NT2/D1 (cell line): Measurements from ENCODE around the gene ABCA7.
"Not testable (repeated sequence)": the region's sequence is repeated elsewhere in the genome, so short reads cannot be mapped to it uniquely, and the experiment has no call there.

Source experiments
- DNase-seq: peaks from one replicate; pipeline ENCODE4 v3.0.0-alpha.2; 2011; ENCODE audit warnings: low read depth, low spot score
- H3K27me3 ChIP-seq: 2 replicates; pipeline ENCODE4 v1.6.0; 2011; ENCODE audit warnings: mild to moderate bottlenecking; ENCODE audit not compliant: insufficient read length, insufficient read depth
- H3K36me3 ChIP-seq: 2 replicates; pipeline ENCODE4 v1.6.1; 2011; ENCODE audit warnings: mild to moderate bottlenecking, low read length, mixed read lengths; ENCODE audit not compliant: insufficient read depth, insufficient read length
- H3K4me1 ChIP-seq: 2 replicates; pipeline ENCODE4 v1.5.1; 2011; ENCODE audit not compliant: insufficient read depth, insufficient read length
- H3K4me3 ChIP-seq: 2 replicates; pipeline ENCODE4 v1.5.1; 2011; ENCODE audit warnings: low read depth; ENCODE audit not compliant: insufficient read length
- H3K9ac ChIP-seq: 2 replicates; pipeline ENCODE4 v1.6.0; 2011; ENCODE audit warnings: low read depth; ENCODE audit not compliant: insufficient read length
- H3K9me3 ChIP-seq: 2 replicates; pipeline ENCODE4 v1.5.1; 2011; ENCODE audit warnings: mild to moderate bottlenecking, low read length; ENCODE audit not compliant: insufficient read depth
- SUZ12 ChIP-seq: IDR thresholded peaks from 2 replicates; pipeline ENCODE4 v1.6.1; 2011; ENCODE audit not compliant: insufficient read length, insufficient read depth; ENCODE audit errors: extremely low read depth
- YY1 ChIP-seq: IDR thresholded peaks from 2 replicates; pipeline ENCODE4 v1.6.1; 2011; ENCODE audit not compliant: insufficient read length, insufficient read depth
- ZNF274 ChIP-seq: IDR thresholded peaks from 2 replicates; pipeline ENCODE4 v1.6.1; 2011; ENCODE audit warnings: mild to moderate bottlenecking, low read depth, low read length

The ABCA7 gene

DNA sequence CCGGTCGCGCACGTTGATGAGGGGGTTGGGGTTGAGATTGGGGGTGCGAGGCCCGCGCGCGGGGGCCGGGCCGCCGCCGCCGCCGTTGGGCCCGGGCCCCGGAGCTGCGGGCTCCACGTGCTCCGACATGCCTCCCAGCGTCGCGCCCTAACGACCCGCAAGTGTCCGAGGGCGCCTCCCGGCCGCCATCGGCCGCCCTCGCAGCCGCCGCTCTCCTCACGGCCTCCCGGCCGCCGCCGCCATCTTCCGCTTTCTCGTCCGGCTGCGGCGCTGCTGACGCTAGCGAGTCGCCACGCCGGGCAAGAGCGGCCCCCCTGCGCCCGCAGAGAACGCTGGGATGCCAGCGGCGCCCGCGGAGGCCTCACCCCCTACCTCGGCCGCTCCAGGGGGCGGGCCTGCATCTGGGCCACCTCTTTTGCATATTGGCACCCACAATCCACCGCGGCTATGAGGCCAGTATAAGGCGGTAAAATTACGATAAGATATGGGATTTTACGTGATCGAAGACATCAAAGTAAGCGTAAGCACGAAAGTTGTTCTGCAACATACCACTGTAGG lies 19.0 kb upstream of the ABCA7 start, which contains the start of gene TMEM259:
TMEM259 (minus strand) TSS at position 256 of the 558 bp plus-strand sequence; CDS start at position 129, 127 bp downstream.
- peaks cover 36% of the 10 kb centered on the region for H3K36me3 ChIP-seq
- peak within 1 kb of the TSS; percentile 96 for H3K4me3 ChIP-seq
- peak; percentile 95 for DNase-seq
- H3K9ac ChIP-seq, result peak within 1 kb of the TSS; percentile 98
- no peaks in the 10 kb centered on the region for H3K9me3 ChIP-seq
- peaks cover 33% of the 10 kb centered on the region for H3K4me1 ChIP-seq
- peak; percentile 71 for TF ChIP-seq YY1
- no peak for TF ChIP-seq SUZ12
- TF ChIP-seq ZNF274, result no peak
- no peaks in the 10 kb centered on the region for H3K27me3 ChIP-seq

DNA sequence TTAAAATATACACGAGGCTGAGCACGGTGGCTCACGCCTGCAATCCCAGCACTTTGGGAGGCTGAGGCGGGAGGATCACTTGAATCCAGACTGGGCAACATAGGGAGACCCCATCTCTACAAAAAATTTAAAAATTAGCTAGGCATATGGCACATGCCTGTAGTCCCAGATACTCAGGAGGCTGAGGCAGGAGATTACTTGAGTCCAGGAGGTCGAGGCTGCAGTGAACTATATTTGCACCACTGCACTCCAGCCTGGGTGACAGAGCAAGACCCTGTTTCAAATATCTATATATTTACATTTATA lies 16.1 kb upstream of the ABCA7 start:
- H3K9ac ChIP-seq, DNase-seq, H3K4me3 ChIP-seq, H3K9me3 ChIP-seq, H3K27me3 ChIP-seq: not testable (repeated sequence)
- Histone ChIP-seq H3K4me1 (peaks cover 12% of the 10 kb centered on the region), H3K36me3 (peaks cover 27% of the 10 kb centered on the region)

DNA sequence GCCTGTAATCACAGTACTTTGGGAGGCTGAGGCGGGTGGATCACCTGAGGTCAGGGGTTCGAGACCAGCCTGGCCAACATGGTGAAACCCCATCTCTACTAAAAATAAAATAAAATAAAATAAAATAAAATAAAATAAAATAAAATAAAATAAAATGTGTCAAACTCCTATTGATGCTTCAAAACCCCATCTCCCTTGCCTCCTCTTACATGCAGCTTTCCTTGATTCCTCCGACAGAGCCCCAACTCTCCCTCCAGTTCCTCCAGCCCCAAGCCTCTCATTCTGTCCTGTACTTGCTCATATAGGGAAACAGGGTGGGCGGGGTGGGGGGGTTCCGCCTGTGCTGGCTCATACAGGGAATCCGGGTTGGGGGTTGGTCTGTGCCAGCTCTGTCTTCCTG lies 14.8 kb upstream of the ABCA7 start:
- not testable (repeated sequence) for H3K4me1 ChIP-seq, H3K9ac ChIP-seq

DNA sequence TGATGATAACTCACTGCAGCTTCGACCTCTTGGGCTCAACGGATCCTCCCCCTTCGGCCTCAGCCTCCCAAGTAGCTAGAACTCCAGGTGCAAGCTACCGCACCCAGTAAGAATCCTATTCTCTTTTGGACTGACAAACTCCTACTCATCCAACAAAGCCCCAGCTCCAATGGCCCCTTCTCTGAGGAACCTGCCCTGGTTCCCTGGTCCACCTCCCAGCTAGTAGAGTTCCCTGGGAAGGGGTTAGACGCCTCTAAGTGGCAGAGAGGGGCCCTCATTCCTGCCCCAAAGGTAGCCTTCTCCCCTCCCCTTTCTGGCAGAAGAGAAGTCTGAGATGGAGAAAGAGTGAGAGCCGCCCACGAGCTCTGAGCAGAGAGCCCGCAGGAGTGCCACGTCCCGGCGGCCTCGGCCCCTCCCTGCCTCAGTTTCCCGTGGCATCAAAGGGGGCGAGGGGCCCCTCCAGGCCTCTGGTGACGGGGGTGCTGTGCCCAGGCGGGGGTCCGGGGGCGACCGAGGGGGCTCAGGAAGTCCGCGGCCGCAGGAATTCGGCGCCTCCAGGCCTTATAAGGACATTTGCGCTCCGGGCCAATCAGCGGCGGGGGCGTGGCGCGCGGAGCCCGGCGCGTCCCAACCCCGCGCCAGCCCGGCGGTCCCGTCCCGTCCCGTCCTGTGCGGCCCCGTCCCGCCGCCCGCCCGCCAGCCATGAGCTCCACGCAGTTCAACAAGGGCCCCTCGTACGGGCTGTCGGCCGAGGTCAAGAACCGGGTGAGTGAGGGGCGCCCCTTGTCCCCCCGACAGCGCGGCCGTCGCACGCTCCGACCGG lies 13.7 kb upstream of the ABCA7 start, which contains the start of gene CNN2:
CNN2 (plus strand) TSS at position 649 of the 823 bp plus-strand sequence; CDS start at position 703, 54 bp downstream.
- no peak for DNase-seq
- H3K27me3 ChIP-seq, result no peaks in the 10 kb centered on the region
- TF ChIP-seq SUZ12, result no peak
- no peak for TF ChIP-seq ZNF274
- no peak for TF ChIP-seq YY1
- H3K36me3 ChIP-seq, result peaks cover 31% of the 10 kb centered on the region
- H3K9ac ChIP-seq, result peak within 1 kb of the TSS; percentile 94
- peak within 1 kb of the TSS; percentile 91 for H3K4me3 ChIP-seq
- peaks cover 5% of the 10 kb centered on the region for H3K4me1 ChIP-seq
- H3K9me3 ChIP-seq, result no peaks in the 10 kb centered on the region

More for the DNA sequence above, 14.8 kb upstream of the ABCA7 start:
- not testable (repeated sequence) for H3K4me3 ChIP-seq, DNase-seq, H3K27me3 ChIP-seq, H3K9me3 ChIP-seq
- peaks cover 26% of the 10 kb centered on the region for H3K36me3 ChIP-seq

DNA sequence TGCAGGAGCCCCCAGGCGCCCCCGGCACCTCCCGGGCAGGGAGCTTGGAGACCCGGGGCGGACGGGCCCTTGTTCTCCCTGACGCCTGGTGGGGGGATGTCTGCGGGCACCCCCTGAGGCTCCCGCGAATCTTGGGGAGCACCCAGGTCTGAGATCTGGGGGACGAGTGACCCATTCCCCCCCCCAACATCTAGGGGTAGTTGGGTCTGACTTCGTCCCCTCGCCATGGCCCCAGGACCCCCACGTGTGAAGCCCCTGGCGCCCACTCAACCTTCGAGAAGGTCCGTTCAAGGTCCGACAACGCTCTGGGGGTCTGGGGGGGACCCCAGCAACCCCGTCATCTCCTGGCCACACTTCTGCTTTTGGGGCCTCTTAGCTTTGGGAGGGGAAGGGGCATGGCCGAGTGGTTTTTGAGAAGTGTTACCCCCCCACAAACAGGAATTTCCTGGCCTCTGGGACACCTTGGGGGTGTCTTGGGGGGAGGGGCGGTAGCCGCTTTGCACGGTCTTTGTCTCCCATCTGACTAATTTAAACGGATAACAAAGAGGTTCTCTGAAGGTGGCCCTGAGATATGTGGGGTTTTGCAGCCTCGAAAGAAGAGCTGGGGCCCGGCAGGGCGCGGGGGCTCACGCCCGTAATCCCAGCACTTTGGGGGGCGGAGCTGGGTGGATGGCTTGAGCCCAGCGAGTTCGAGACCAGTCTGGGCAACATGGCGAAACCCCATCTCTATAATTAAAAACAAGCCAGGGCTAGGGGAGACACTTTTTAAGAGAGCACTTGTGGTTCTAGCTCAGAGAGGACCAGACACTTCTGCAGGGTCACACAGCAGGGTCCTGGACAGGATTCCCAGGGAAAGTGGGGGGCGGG lies 12.9 kb upstream of the ABCA7 start:
- peaks cover 38% of the 10 kb centered on the region for H3K36me3 ChIP-seq
- peaks cover 5% of the 10 kb centered on the region for H3K4me1 ChIP-seq
- no peaks in the 10 kb centered on the region for H3K27me3 ChIP-seq
- DNase-seq, result no peak
- TF ChIP-seq YY1 (no peak), ZNF274 (no peak), SUZ12 (no peak)
- H3K9ac ChIP-seq, result peak overlapping the region; percentile 94
- peak overlapping the region; percentile 91 for H3K4me3 ChIP-seq
- no peaks in the 10 kb centered on the region for H3K9me3 ChIP-seq

DNA sequence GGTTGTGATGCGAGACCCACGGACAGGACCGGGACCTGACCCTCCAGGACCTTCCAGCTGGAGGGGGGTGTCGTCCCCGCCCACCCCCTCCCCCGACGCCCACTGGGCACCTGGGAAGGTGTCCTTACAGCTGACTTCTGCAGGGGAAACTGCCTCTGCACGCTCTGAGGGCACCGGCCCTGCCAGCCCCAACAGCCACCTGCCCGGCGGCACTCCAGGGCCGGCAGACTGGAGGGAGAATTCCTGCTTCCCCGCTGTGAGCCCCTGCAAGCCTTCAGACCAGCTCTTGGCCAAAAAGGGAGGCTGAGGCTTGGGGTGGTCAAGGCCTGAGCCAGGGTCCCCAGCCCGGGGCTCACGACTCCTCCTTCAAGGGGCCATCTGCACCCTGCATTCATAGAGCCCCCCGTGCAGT lies 12.3 kb upstream of the ABCA7 start:
- Histone ChIP-seq H3K9ac (peak overlapping the region; percentile 94), H3K36me3 (peaks cover 44% of the 10 kb centered on the region), H3K4me1 (peaks cover 5% of the 10 kb centered on the region), H3K27me3 (no peaks in the 10 kb centered on the region), H3K9me3 (no peaks in the 10 kb centered on the region), H3K4me3 (peak overlapping the region; percentile 91)
- no peak for DNase-seq
- TF ChIP-seq YY1 (no peak), SUZ12 (no peak), ZNF274 (no peak)
